Cardiac muscle cell (in vitro differentiated cells and primary cell): ENCODE measurements around the gene TBRG4. TPM values are rescaled to one million over a fixed set of nuclear protein-coding genes. Genes with fewer than 3 reads are reported as not detected.
A peak's percentile ranks its signal among the peaks of the same experiment; 100 is the strongest.

Experiments used
- DNase-seq, 2 donors: peaks; one replicate each; pipeline versions ENCODE4 v3.0.0 to v3.0.0-alpha.2; 2010 to 2017; ENCODE audit warnings: low read depth in 1 of 2, low spot score in 1 of 2
- H3K27ac ChIP-seq: fragments of 200-600 bp; sonication (generic); 2 replicates; pipeline ENCODE4 v1.5.1; 2016
- H3K27me3 ChIP-seq: fragments of 200-600 bp; sonication (generic); 2 replicates; pipeline ENCODE4 v1.6.0; 2016; ENCODE audit warnings: control low read depth
- H3K36me3 ChIP-seq: fragments of 200-600 bp; sonication (generic); 2 replicates; pipeline ENCODE4 v1.5.1; 2016; ENCODE audit warnings: control low read depth
- H3K4me1 ChIP-seq: fragments of 200-600 bp; sonication (generic); 2 replicates; pipeline ENCODE4 v1.8.1; 2017; ENCODE audit warnings: low read depth, mild to moderate bottlenecking, mixed run types
- H3K4me3 ChIP-seq: fragments of 200-600 bp; sonication (generic); 2 replicates; pipeline ENCODE4 v1.5.1; 2016; ENCODE audit warnings: mild to moderate bottlenecking
- H3K9me3 ChIP-seq: fragments of 200-600 bp; sonication (generic); 2 replicates; pipeline ENCODE4 v1.5.1; 2017; ENCODE audit warnings: low read depth, mild to moderate bottlenecking, control low read depth
- polyA plus RNA-seq: library from polyadenylated mRNA; unstranded; fragments of >200 nt; fragmentation: Nextera tagmentation; extraction: Ambion mirVana; gene quantifications from 2 replicates; pipeline ENCODE4 v1.2.1, GENCODE V29; 2016
- total RNA-seq: library from RNA; depleted of rRNA; stranded (reverse); fragments of >200 nt; gene quantifications from 2 replicates; pipeline ENCODE4 v1.2.3, GENCODE V29; 2016
- TF ChIP-seq, protein P1 (sequence below): IDR thresholded peaks from 2 replicates; pipeline ENCODE4 v1.5.1; 2012; ENCODE audit warnings: low read depth, mild to moderate bottlenecking, low read length

The TBRG4 gene
- total and polyA plus RNA-seq, 2 experiments from 2014 or later: 67.9 to 74.4 TPM

DNA sequence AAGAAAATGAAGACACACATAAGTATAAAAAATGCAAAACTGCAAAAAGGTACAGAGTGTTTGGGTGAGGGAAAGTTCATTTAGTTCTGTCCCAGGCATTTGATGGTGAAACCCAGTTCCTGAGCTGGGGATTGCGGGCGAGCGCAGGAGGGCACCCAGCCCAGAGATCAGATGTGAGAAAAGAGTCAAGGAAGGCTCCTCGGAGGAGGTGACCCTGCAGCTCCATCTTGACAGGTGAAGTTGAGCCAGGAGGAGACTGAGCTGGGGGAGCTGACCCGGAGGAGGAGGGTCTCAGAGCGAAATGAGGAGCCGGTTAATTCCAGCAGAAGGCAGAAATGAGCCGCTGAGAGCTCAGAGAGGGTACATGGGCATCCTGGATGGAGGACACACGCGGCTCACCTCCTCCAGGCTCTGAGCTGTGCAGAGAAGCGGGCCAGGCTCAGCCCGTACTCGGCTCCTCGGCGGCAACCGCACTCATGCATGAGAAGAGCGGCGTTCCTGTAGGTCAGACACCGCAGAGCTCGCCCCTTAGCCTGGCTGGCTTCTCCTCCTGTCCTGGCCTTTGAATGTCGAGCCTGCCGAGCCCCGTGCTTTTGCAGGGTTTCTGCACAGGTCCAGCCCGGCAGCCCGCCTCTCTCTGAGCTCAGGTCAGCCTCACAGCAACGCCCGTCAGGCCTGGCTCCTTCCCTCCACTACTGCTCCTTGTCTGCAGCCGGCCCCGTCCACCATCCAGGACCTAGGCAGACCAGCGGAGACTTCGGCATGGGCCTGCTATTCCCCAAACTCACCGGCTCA is 36.6 kb upstream of the TBRG4 start:
- Histone ChIP-seq H3K4me1 (no peaks in the 10 kb centered on the region), H3K9me3 (no peaks in the 10 kb centered on the region), H3K4me3 (no peak overlapping the region), H3K36me3 (no peaks in the 10 kb centered on the region), H3K27ac (no peak overlapping the region), H3K27me3 (no peaks in the 10 kb centered on the region)
- peak in 1 of 2 donors; percentile 11 for DNase-seq
- TF ChIP-seq, protein P1, sequence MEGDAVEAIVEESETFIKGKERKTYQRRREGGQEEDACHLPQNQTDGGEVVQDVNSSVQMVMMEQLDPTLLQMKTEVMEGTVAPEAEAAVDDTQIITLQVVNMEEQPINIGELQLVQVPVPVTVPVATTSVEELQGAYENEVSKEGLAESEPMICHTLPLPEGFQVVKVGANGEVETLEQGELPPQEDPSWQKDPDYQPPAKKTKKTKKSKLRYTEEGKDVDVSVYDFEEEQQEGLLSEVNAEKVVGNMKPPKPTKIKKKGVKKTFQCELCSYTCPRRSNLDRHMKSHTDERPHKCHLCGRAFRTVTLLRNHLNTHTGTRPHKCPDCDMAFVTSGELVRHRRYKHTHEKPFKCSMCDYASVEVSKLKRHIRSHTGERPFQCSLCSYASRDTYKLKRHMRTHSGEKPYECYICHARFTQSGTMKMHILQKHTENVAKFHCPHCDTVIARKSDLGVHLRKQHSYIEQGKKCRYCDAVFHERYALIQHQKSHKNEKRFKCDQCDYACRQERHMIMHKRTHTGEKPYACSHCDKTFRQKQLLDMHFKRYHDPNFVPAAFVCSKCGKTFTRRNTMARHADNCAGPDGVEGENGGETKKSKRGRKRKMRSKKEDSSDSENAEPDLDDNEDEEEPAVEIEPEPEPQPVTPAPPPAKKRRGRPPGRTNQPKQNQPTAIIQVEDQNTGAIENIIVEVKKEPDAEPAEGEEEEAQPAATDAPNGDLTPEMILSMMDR: no peak

DNA sequence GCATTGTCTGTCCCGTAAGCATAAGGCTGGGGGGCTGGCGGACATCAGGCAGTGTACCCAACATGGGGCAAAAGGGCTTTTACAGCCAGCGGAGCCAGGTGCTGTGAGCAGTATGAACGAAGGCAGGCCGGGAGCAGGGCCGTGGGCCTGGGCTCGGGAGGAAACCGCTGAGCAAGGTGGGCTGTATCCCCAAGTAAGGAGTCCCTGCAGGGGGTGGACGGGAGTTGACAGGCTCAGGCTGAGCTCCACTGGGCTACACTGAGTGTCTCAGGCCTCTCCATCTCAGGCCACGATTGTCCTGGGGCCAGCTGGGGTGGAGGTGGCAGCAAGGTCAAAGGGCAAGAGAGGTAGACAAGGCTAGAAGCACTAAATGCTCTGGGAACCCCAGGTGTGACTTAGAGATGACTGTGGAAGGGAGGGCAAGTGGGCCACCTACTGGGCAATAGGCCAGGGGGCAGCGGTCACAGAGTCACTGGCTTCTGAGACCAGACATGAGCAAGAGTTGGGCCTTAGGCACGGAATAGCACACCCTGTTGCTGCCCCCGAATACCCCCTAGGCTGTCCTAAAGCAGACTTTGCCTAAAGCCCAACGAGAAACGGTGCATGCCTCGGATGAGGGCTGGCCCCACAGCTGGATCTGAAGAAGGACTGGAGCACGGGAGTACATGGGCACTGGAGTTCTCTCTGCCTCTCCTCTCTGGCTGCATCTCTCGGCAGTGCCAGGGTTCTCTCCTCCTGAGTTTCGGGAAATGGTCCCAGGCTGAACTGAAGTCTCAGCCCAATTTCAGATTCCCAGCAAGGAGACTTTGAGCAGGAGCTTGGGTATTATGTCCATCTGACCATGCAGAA is 35.3 kb upstream of the TBRG4 start:
- Histone ChIP-seq H3K4me1 (no peaks in the 10 kb centered on the region), H3K4me3 (no peak overlapping the region), H3K27me3 (no peaks in the 10 kb centered on the region), H3K27ac (no peak overlapping the region), H3K9me3 (no peaks in the 10 kb centered on the region), H3K36me3 (no peaks in the 10 kb centered on the region)
- peak in 1 of 2 donors; percentile 14 for DNase-seq
- TF ChIP-seq, protein P1: no peak

DNA sequence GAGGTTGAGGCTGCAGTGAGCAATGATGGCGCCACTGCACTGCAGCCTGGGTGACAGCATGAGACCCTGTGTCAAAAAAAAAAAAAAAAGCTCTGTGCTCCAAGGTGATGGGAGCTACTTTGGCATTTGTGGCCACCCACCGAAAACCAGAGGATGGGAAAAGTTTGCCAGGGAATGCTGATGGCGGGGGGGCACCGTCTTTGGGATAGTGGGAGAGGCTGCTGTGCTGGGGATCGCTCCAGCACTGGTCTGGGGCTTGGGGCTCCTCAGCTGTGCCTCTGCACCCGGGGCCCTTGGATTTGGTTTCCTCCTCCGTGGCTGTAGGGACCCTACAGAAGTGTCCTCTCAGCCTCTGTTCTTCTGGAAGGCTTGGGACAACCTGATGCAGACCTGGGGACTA is 34.4 kb upstream of the TBRG4 start:
- TF ChIP-seq, protein P1: no peak
- Histone ChIP-seq H3K4me1 (no peaks in the 10 kb centered on the region), H3K36me3 (no peaks in the 10 kb centered on the region), H3K4me3 (no peak overlapping the region), H3K9me3 (no peaks in the 10 kb centered on the region), H3K27me3 (no peaks in the 10 kb centered on the region), H3K27ac (no peak overlapping the region)
- DNase-seq: no peak

DNA sequence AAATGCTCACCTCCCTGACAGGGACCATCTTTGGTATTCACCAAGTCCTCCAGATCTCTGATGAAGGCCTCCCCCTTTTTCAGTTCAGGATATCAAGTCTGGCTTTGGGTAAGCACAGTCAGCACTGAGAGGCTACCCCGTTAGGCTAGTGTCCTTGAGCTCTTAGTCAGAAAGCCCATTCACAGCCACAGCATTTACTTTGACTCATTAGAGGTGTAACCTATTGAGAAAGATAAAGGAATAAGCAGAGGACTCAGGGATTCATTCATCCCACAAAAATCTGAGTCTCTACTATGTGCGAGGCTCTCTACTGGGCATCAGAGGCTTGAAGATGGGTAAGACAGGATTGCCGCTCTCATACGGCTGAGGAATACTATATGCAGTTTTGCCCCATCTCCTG is 32.1 kb upstream of the TBRG4 start:
- Histone ChIP-seq H3K4me1 (no peaks in the 10 kb centered on the region), H3K9me3 (no peaks in the 10 kb centered on the region), H3K4me3 (no peak overlapping the region), H3K27ac (no peak overlapping the region), H3K36me3 (no peaks in the 10 kb centered on the region), H3K27me3 (no peaks in the 10 kb centered on the region)
- no peak for DNase-seq
- TF ChIP-seq, protein P1: no peak

DNA sequence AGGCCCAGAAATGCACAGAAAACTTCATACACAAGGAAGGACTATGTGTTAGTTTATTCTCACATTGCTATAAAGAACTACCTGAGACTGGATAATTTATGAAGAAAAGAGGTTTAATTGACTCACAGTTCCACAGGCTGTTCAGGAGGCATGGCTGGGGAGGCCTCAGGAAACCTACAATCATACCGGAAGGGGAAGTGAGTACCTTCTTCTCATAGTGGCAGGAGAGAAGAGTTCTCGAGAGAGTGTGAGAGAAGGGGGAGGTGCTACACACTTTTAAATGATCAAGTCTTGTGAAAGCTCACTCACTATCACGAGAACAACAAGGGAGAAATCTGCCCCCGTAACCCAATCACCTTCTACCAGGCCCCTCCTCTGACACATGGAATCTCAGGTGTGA is 29.3 kb upstream of the TBRG4 start:
- Histone ChIP-seq H3K27me3 (no peaks in the 10 kb centered on the region), H3K9me3 (no peaks in the 10 kb centered on the region), H3K36me3 (no peaks in the 10 kb centered on the region), H3K27ac (no peak overlapping the region), H3K4me1 (no peaks in the 10 kb centered on the region), H3K4me3 (no peak overlapping the region)
- TF ChIP-seq, protein P1: no peak
- no peak for DNase-seq
